GM12878 (cell line): Measurements from ENCODE around the gene FTO. TPM values are rescaled to one million over a fixed set of nuclear protein-coding genes. Genes with fewer than 3 reads are reported as not detected.

Source experiments
- ATAC-seq: fragments of 200-7000 bp; cut with Tn5 transposase; 3 replicates; pipeline ENCODE4 v1.9.1; 2020; ENCODE audit warnings: mild to moderate bottlenecking, moderate library complexity
- BruUV-seq: library from RNA; stranded (reverse); fragments of 400-500 nt; replicated peaks from 2 replicates; lab custom pipeline; 2021; lab: Mats Ljungman, UMichigan
- CTCF ChIA-PET: fragments of 300-600 bp; sonication (Branson Sonifier 250); formaldehyde crosslinking; extraction: SDS; loops from one replicate; lab custom pipeline; 2021; ENCODE audit warnings: inconsistent platforms; lab: Yijun Ruan, JAX
- POLR2A ChIA-PET: fragments of 350-600 bp; formaldehyde crosslinking; extraction: SDS; loops from one replicate; lab custom pipeline; 2021; ENCODE audit warnings: inconsistent platforms; lab: Charles Lee
- RAD21 ChIA-PET: fragments of 300-600 bp; sonication (Branson Sonifier 250); formaldehyde crosslinking; loops from one replicate; lab custom pipeline; 2023; ENCODE audit warnings: antibody characterized with exemption; ENCODE audit not compliant: unreplicated experiment; lab: Charles Lee
- SMC1A ChIA-PET: fragments of 300-600 bp; sonication (Branson Sonifier 250); formaldehyde crosslinking; loops from one replicate; lab custom pipeline; 2023; ENCODE audit not compliant: unreplicated experiment, uncharacterized antibody; lab: Charles Lee
- DNase-seq: peaks from one replicate; pipeline ENCODE4 v3.0.0-alpha.2; 2011; ENCODE audit warnings: low read depth, low spot score
- FAIRE-seq: peaks from 3 replicates; lab custom pipeline; 2011; peaks lifted over from hg19 to GRCh38; lab: Jason Lieb, UNC
- H2AFZ ChIP-seq: 2 replicates; pipeline ENCODE4 v1.6.0; 2011; ENCODE audit warnings: low read depth, low read length, control low read depth; ENCODE audit not compliant: control insufficient read depth
- H3K27ac ChIP-seq: 2 replicates; pipeline ENCODE4 v1.5.1; 2011; ENCODE audit warnings: control low read depth; ENCODE audit not compliant: control insufficient read depth, insufficient read depth
- H3K27me3 ChIP-seq, 2 experiments: replicated peaks in 1 of 2; 2 replicates each; pipeline versions ENCODE4 v1.6.0 to v1.6.1; 2011; ENCODE audit warnings: low read length in 1 of 2; ENCODE audit not compliant: control insufficient read depth in 2 of 2, insufficient read depth in 2 of 2
- H3K36me3 ChIP-seq, 2 experiments: 2 replicates each; pipeline ENCODE4 v1.5.1; 2011; ENCODE audit warnings: low read length in 1 of 2; ENCODE audit not compliant: control insufficient read depth in 2 of 2, insufficient read depth in 2 of 2
- H3K4me1 ChIP-seq: 2 replicates; pipeline ENCODE4 v1.6.1; 2011; ENCODE audit warnings: mild to moderate bottlenecking, low read length, moderate library complexity, mixed read lengths; ENCODE audit not compliant: control insufficient read depth, insufficient read depth
- H3K4me2 ChIP-seq: 2 replicates; pipeline ENCODE4 v1.6.0; 2011; ENCODE audit warnings: control low read depth; ENCODE audit not compliant: control insufficient read depth, insufficient read depth
- H3K4me3 ChIP-seq: fragments of 200-600 bp; sonication (generic); 2 replicates; pipeline ENCODE4 v1.5.1; 2016
- H3K79me2 ChIP-seq: 2 replicates; pipeline ENCODE4 v1.6.0; 2011; ENCODE audit warnings: low read length; ENCODE audit not compliant: control insufficient read depth, insufficient read depth
- H3K9ac ChIP-seq: 2 replicates; pipeline ENCODE4 v1.8.0; 2011; ENCODE audit warnings: low read length, control low read depth, mixed read lengths; ENCODE audit not compliant: control insufficient read depth, insufficient read depth
- H3K9me3 ChIP-seq: replicated peaks from 3 replicates; pipeline ENCODE4 v1.5.1; 2011; ENCODE audit warnings: mild to moderate bottlenecking, low read length; ENCODE audit not compliant: control insufficient read depth, insufficient read depth
- H4K20me1 ChIP-seq: 2 replicates; pipeline ENCODE4 v1.6.0; 2011; ENCODE audit not compliant: control insufficient read depth, insufficient read depth
- ATF7 ChIP-seq: fragments of 450-650 bp; IDR thresholded peaks from 2 replicates; pipeline ENCODE4 v1.6.1; 2016; ENCODE audit warnings: low read depth, mild to moderate bottlenecking
- BCL11A ChIP-seq: IDR thresholded peaks from 2 replicates; pipeline ENCODE4 v1.6.1; 2011; ENCODE audit warnings: low read depth, low read length
- CBFB ChIP-seq: IDR thresholded peaks from 2 replicates; pipeline ENCODE4 v1.6.1; 2016; ENCODE audit warnings: antibody characterized with exemption, low read depth
- JUND ChIP-seq: IDR thresholded peaks from 2 replicates; pipeline ENCODE4 v1.6.1; 2012; ENCODE audit warnings: low read depth, mild to moderate bottlenecking, low read length, improper control_type of control experiment, moderate library complexity
- MTA2 ChIP-seq: fragments of 450-650 bp; IDR thresholded peaks from 2 replicates; pipeline ENCODE4 v1.6.1; 2016; ENCODE audit warnings: low read depth, mild to moderate bottlenecking, moderate library complexity
- MYC ChIP-seq: IDR thresholded peaks from 2 replicates; pipeline ENCODE4 v1.6.1; 2011; ENCODE audit warnings: mild to moderate bottlenecking, low read length, moderate library complexity, inconsistent platforms; ENCODE audit not compliant: insufficient read depth, insufficient replicate concordance, insufficient read length, severe bottlenecking
- PAX8 ChIP-seq: fragments of 450-650 bp; IDR thresholded peaks from 2 replicates; pipeline ENCODE4 v1.6.1; 2017; ENCODE audit warnings: mild to moderate bottlenecking, moderate library complexity
- PML ChIP-seq: IDR thresholded peaks from 2 replicates; pipeline ENCODE4 v1.6.1; 2012; ENCODE audit warnings: low read length, inconsistent platforms
- RAD51 ChIP-seq: fragments of 450-650 bp; IDR thresholded peaks from 2 replicates; pipeline ENCODE4 v1.6.1; 2016; ENCODE audit warnings: moderate library complexity, mild to moderate bottlenecking, inconsistent platforms
- RB1 ChIP-seq: fragments of 450-650 bp; formaldehyde crosslinking; IDR thresholded peaks from 2 replicates; pipeline ENCODE4 v1.6.1; 2017; ENCODE audit warnings: mild to moderate bottlenecking, borderline replicate concordance
- SPI1 ChIP-seq: IDR thresholded peaks from 2 replicates; pipeline ENCODE4 v1.6.1; 2011; ENCODE audit warnings: low read depth, mild to moderate bottlenecking, low read length, moderate library complexity, borderline replicate concordance; ENCODE audit not compliant: insufficient read depth
- TCF12 ChIP-seq: IDR thresholded peaks from 2 replicates; pipeline ENCODE4 v1.6.1; 2011; ENCODE audit warnings: low read depth, mild to moderate bottlenecking, low read length
- ZNF24 ChIP-seq: fragments of 450-650 bp; IDR thresholded peaks from 2 replicates; pipeline ENCODE4 v1.6.1; 2017; ENCODE audit warnings: antibody characterized with exemption, mild to moderate bottlenecking
- ZNF384 ChIP-seq: IDR thresholded peaks from 2 replicates; pipeline ENCODE4 v1.6.1; 2012; ENCODE audit warnings: low read depth, mild to moderate bottlenecking, low read length, improper control_type of control experiment, borderline replicate concordance
- WGBS: methylation state at CpG from one replicate; pipeline ENCODE4 v1.1.6; 2016; ENCODE audit warnings: low lambda C conversion rate; ENCODE audit not compliant: insufficient replicate concordance, insufficient coverage; ENCODE audit errors: missing lambda C conversion rate; 5-methylcytosine and 5-hydroxymethylcytosine counted together
- in situ Hi-C: fragments of 300-500 bp; cut with MboI; formaldehyde crosslinking; loops from 9 replicates; pipeline ENCODE4 v1.14.3; 2018; ENCODE audit warnings: mixed read lengths
- intact Hi-C: fragments of 100-400 bp; cut with micrococcal nuclease; formaldehyde crosslinking; loops from one replicate; pipeline ENCODE4 v1.14.2; 2022; ENCODE audit not compliant: unreplicated experiment
- polyA plus RNA-seq, 11 experiments: library from polyadenylated mRNA; depleted of rRNA in 4 of 11; unstranded in 6 of 11; stranded (reverse) in 5 of 11; fragments of >200 nt; fragmentation: Nextera tagmentation in 4 of 11; fragmentation: Illumina TruSeq in 1 of 11; extraction: Ambion mirVana in 4 of 11; extraction: Trizol in 1 of 11; gene quantifications; 1 replicate in 1 of 11; 2 replicates in 10 of 11; pipeline versions ENCODE4 v1.2.1 to v1.2.3, GENCODE V29; 2011 to 2016; ENCODE audit warnings: inconsistent platforms in 2 of 11, missing spikeins in 2 of 11, low read depth in 1 of 11
- total RNA-seq, 4 experiments: library from RNA; depleted of rRNA in 3 of 4; stranded (reverse); fragments of >200 nt in 3 of 4; fragmentation: Illumina TruSeq in 1 of 4; extraction: Trizol in 1 of 4; gene quantifications; 2 replicates each; pipeline versions ENCODE4 v1.2.1 to v1.2.3, GENCODE V29; 2013 to 2021
- TF ChIP-seq, protein P1 (sequence below): fragments of 450-650 bp; IDR thresholded peaks from 2 replicates; pipeline ENCODE4 v1.6.1; 2017; ENCODE audit warnings: low read depth, mild to moderate bottlenecking, moderate library complexity
- TF ChIP-seq, protein P2 (sequence below): IDR thresholded peaks from 2 replicates; pipeline ENCODE4 v1.6.1; 2012; ENCODE audit warnings: low read length, inconsistent platforms

FTO gene
- total and polyA plus RNA-seq, 10 of the 15 experiments (the other 5 are each of a cell fraction or from before 2014, with no cell fraction given) = 20.1 to 55.0 (median 47.0) TPM

DNA sequence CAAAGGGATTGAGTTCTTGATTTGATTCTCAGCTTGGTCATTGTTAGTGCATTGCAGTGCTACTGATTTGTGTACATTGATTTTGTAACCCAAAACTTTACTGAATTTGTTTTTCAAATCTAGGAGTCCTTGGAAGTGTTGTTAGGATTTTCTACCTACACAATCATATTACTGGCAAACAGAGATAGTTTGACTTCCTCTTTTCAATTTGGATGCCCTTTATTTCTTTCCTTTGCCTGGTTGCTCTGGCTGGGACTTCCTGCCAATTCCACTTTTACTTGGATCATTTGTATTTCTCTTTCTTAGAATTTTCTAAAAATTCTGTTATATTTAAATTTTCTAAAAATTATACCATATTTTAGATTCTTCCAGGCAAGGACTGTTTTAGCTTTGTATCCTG is 151.1 kb downstream of the FTO start:
- Histone ChIP-seq H3K9me3 (no peaks in the 10 kb centered on the region), H3K4me2 (no peak overlapping the region), H3K4me1 (no peaks in the 10 kb centered on the region), H3K9ac (no peak overlapping the region), H3K27ac (no peak overlapping the region), H3K36me3 (no peaks in the 10 kb centered on the region), H2AFZ (no peak overlapping the region), H3K79me2 (no peaks in the 10 kb centered on the region), H4K20me1 (no peaks in the 10 kb centered on the region), H3K27me3 (no peaks in the 10 kb centered on the region), H3K4me3 (no peak overlapping the region)
- intact Hi-C loops = no loop called here
- no TSS peak for BruUV-seq
- RAD21 ChIA-PET = no interaction called here
- TF ChIP-seq SPI1 (peak; percentile 18; the same call in 1 of the 2 replicates), ATF7 (no peak)
- POLR2A ChIA-PET = no interaction called here
- ATAC-seq (no peak), FAIRE-seq (no peak), DNase-seq (no peak)
- SMC1A ChIA-PET = no interaction called here
- in situ Hi-C loops = no loop called here
- CTCF ChIA-PET = interaction anchor here (0.6 kb wide), 2 partner anchors 280 to 1859 kb away, joined by 3 read pairs; no protein-coding TSS in a partner anchor

DNA sequence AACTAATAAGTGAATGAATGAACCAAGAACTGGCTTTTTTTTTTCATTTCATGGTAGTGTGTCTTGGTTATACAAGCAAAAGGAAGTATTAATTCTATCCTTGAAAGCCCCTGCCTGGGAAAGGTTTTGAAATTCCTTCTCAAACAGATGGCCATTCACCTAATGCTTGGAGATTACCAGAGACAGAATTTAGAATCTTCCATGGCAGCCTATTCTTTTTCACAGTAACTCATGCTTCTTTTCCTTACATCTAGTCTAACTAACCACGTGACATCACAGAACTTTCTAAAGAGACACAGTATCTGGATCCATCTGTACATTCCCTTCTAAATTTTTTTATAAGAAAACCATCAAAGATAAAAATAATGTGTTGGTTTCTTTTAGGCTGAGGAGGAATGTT is 151.6 kb downstream of the FTO start:
- BruUV-seq = no TSS peak
- FAIRE-seq = no peak
- ChIA-PET POLR2A (no interaction called here), CTCF (interaction anchor here (0.6 to 1.4 kb wide), 2 partner anchors 37 to 1859 kb away, joined by 3 read pairs; no protein-coding TSS in a partner anchor), RAD21 (no interaction called here), SMC1A (no interaction called here)
- WGBS = 92% methylated on average over 1 of the region's 1 CpG
- no peak overlapping the region for H3K4me2 ChIP-seq
- ATAC-seq = no peak
- H3K9me3 ChIP-seq = no peaks in the 10 kb centered on the region
- no peaks in the 10 kb centered on the region for H3K79me2 ChIP-seq
- DNase-seq = no peak
- H3K9ac ChIP-seq = no peak overlapping the region
- no peaks in the 10 kb centered on the region for H3K36me3 ChIP-seq
- no peak overlapping the region for H2AFZ ChIP-seq
- no peak overlapping the region for H3K4me3 ChIP-seq
- no peaks in the 10 kb centered on the region for H3K27me3 ChIP-seq
- H3K27ac ChIP-seq = no peak overlapping the region
- intact Hi-C loops (no loop called here), in situ Hi-C loops (no loop called here)
- no peaks in the 10 kb centered on the region for H4K20me1 ChIP-seq
- H3K4me1 ChIP-seq = no peaks in the 10 kb centered on the region
- TF ChIP-seq PAX8 = no peak
- no peak for TF ChIP-seq JUND
- TF ChIP-seq PML = no peak
- TF ChIP-seq TCF12 = no peak
- TF ChIP-seq ZNF384 = no peak
- TF ChIP-seq MYC = no peak
- TF ChIP-seq CBFB = no peak
- no peak for TF ChIP-seq ZNF24
- TF ChIP-seq, protein P1, sequence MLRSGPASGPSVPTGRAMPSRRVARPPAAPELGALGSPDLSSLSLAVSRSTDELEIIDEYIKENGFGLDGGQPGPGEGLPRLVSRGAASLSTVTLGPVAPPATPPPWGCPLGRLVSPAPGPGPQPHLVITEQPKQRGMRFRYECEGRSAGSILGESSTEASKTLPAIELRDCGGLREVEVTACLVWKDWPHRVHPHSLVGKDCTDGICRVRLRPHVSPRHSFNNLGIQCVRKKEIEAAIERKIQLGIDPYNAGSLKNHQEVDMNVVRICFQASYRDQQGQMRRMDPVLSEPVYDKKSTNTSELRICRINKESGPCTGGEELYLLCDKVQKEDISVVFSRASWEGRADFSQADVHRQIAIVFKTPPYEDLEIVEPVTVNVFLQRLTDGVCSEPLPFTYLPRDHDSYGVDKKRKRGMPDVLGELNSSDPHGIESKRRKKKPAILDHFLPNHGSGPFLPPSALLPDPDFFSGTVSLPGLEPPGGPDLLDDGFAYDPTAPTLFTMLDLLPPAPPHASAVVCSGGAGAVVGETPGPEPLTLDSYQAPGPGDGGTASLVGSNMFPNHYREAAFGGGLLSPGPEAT = no peak
- no peak for TF ChIP-seq RB1
- TF ChIP-seq RAD51 = no peak
- TF ChIP-seq, protein P2, sequence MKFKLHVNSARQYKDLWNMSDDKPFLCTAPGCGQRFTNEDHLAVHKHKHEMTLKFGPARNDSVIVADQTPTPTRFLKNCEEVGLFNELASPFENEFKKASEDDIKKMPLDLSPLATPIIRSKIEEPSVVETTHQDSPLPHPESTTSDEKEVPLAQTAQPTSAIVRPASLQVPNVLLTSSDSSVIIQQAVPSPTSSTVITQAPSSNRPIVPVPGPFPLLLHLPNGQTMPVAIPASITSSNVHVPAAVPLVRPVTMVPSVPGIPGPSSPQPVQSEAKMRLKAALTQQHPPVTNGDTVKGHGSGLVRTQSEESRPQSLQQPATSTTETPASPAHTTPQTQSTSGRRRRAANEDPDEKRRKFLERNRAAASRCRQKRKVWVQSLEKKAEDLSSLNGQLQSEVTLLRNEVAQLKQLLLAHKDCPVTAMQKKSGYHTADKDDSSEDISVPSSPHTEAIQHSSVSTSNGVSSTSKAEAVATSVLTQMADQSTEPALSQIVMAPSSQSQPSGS = no peak
- TF ChIP-seq BCL11A = no peak
- no peak for TF ChIP-seq MTA2
